DOHH2 (cell line): ENCODE data around the gene PIAS3.
A peak's percentile ranks its signal among the peaks of the same experiment; 100 is the strongest.

ENCODE experiments used
- H3F3A ChIP-seq: fragments of 200-600 bp; sonication (generic), shearing (Covaris generic); 2 replicates; pipeline ENCODE4 v1.6.0; 2016; ENCODE audit warnings: antibody characterized with exemption, mild to moderate bottlenecking; ENCODE audit not compliant: control insufficient read depth, insufficient read depth
- H3K27ac ChIP-seq: fragments of 200-600 bp; sonication (generic); 2 replicates; pipeline ENCODE4 v1.5.1; 2014; ENCODE audit warnings: low read depth, mild to moderate bottlenecking, low read length, moderate library complexity
- H3K27me3 ChIP-seq: fragments of 200-600 bp; sonication (generic); 2 replicates; pipeline ENCODE4 v1.6.1; 2014; ENCODE audit warnings: mild to moderate bottlenecking, low read length, mixed read lengths; ENCODE audit not compliant: control insufficient read depth
- H3K36me3 ChIP-seq: fragments of 200-600 bp; sonication (generic); 2 replicates; pipeline ENCODE4 v1.6.1; 2014; ENCODE audit warnings: mild to moderate bottlenecking, low read length, moderate library complexity, mixed read lengths; ENCODE audit not compliant: control insufficient read depth
- H3K4me1 ChIP-seq: fragments of 200-600 bp; sonication (generic); 2 replicates; pipeline ENCODE4 v1.6.1; 2014; ENCODE audit warnings: mild to moderate bottlenecking, low read length, mixed read lengths; ENCODE audit not compliant: control insufficient read depth
- H3K4me2 ChIP-seq: fragments of 200-600 bp; sonication (generic); 2 replicates; pipeline ENCODE4 v1.6.0; 2014; ENCODE audit warnings: mild to moderate bottlenecking, low read length, moderate library complexity
- H3K4me3 ChIP-seq: fragments of 200-600 bp; sonication (generic); 2 replicates; pipeline ENCODE4 v1.5.1; 2014; ENCODE audit warnings: mild to moderate bottlenecking, low read length, mixed read lengths
- H3K79me2 ChIP-seq: fragments of 200-600 bp; sonication (generic); 2 replicates; pipeline ENCODE4 v1.6.1; 2014; ENCODE audit warnings: mild to moderate bottlenecking, low read length, mixed read lengths; ENCODE audit not compliant: control insufficient read depth
- H3K9me2 ChIP-seq: fragments of 200-600 bp; sonication (generic); replicated peaks from 2 replicates; pipeline ENCODE4 v1.6.1; 2014; ENCODE audit warnings: mild to moderate bottlenecking, low read length, mixed read lengths; ENCODE audit not compliant: control insufficient read depth
- H3K9me3 ChIP-seq: fragments of 200-600 bp; sonication (generic); 2 replicates; pipeline ENCODE4 v1.6.1; 2014; ENCODE audit warnings: antibody characterized with exemption, low read length, mixed read lengths; ENCODE audit not compliant: control insufficient read depth, insufficient read depth
- H4K20me1 ChIP-seq: fragments of 200-600 bp; sonication (generic); 2 replicates; pipeline ENCODE4 v1.6.0; 2014; ENCODE audit warnings: low read depth, mild to moderate bottlenecking, antibody characterized with exemption, low read length, moderate library complexity; ENCODE audit not compliant: control insufficient read depth, insufficient read depth
- EZH2phosphoT487 ChIP-seq: fragments of 200-600 bp; sonication (generic); IDR thresholded peaks from 2 replicates; pipeline ENCODE4 v1.6.1; 2017; ENCODE audit warnings: borderline replicate concordance, mild to moderate bottlenecking, antibody characterized with exemption, low read length, moderate library complexity, mixed read lengths
- TF ChIP-seq, protein P1 (sequence below): fragments of 200-600 bp; sonication (generic); IDR thresholded peaks from one replicate; pipeline ENCODE4 v1.5.1; 2014; ENCODE audit warnings: antibody characterized with exemption, mild to moderate bottlenecking, low read depth, low read length; ENCODE audit not compliant: poor library complexity, severe bottlenecking

Gene PIAS3

DNA sequence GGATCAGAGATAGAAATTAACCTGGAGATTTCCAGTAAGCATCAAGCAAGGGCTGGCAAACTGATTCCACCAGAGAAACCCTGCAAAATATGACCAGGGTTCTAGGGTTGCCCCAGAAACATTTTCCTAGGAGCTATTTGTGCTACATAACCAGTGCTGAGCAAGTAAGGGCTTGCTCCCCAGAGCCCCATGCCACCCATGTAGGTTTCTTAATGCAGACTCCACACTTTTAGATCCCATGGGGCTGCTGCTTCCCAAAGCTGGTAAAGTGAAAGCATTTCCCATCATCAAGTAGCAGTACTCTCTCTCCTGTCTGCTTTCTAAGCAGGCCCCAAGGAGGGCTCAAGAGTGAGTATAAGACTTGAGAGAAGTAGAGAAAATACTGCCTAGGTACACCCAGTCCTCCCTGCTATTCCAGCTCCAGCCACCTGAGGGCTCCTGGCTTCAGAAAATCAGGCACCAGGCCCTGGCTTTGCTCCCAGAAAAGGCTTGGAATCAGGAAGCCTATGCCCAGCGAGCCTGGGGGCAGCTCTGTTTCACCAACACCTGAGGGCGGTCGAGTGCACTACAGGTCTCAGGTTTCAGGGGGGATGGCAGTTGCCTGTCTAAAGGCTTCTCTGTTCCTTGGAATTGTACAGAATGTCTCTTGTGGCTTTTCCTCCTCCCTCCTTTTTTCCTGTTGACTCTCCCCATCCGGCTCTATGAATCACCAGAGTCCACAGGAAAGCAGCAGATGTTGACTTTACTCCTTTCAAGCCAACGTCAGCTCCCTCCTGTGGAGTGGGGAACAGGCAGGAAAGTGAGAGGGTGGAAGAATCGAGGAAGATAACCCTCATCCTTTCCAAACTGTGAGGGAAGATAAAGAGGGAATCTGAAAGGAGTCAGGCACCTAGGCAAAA, 33.0 kb upstream of the PIAS3 start:
- Histone ChIP-seq H3K27ac (no peak overlapping the region), H3K4me3 (no peak overlapping the region), H3K4me1 (no peaks in the 10 kb centered on the region), H3K4me2 (no peak overlapping the region), H3K27me3 (no peaks in the 10 kb centered on the region), H4K20me1 (no peaks in the 10 kb centered on the region), H3K9me2 (no peaks in the 10 kb centered on the region), H3K9me3 (no peaks in the 10 kb centered on the region), H3K79me2 (no peaks in the 10 kb centered on the region), H3K36me3 (no peaks in the 10 kb centered on the region), H3F3A (no peaks in the 10 kb centered on the region)
- TF ChIP-seq, protein P1, sequence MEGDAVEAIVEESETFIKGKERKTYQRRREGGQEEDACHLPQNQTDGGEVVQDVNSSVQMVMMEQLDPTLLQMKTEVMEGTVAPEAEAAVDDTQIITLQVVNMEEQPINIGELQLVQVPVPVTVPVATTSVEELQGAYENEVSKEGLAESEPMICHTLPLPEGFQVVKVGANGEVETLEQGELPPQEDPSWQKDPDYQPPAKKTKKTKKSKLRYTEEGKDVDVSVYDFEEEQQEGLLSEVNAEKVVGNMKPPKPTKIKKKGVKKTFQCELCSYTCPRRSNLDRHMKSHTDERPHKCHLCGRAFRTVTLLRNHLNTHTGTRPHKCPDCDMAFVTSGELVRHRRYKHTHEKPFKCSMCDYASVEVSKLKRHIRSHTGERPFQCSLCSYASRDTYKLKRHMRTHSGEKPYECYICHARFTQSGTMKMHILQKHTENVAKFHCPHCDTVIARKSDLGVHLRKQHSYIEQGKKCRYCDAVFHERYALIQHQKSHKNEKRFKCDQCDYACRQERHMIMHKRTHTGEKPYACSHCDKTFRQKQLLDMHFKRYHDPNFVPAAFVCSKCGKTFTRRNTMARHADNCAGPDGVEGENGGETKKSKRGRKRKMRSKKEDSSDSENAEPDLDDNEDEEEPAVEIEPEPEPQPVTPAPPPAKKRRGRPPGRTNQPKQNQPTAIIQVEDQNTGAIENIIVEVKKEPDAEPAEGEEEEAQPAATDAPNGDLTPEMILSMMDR: peak; percentile 89
- no peak for TF ChIP-seq EZH2phosphoT487

GRCh38 chr1:145891143-145891542, 32.3 kb upstream of the PIAS3 start:
- Histone ChIP-seq H4K20me1 (no peaks in the 10 kb centered on the region), H3K9me3 (no peaks in the 10 kb centered on the region), H3K27ac (no peak overlapping the region), H3K4me2 (no peak overlapping the region), H3K4me1 (peaks cover 3% of the 10 kb centered on the region; the same call in 1 of the 2 replicates), H3K4me3 (no peak overlapping the region), H3K36me3 (no peaks in the 10 kb centered on the region), H3K79me2 (no peaks in the 10 kb centered on the region), H3F3A (no peaks in the 10 kb centered on the region), H3K27me3 (no peaks in the 10 kb centered on the region), H3K9me2 (no peaks in the 10 kb centered on the region)
- no peak for TF ChIP-seq EZH2phosphoT487
- TF ChIP-seq, protein P1: no peak

DNA sequence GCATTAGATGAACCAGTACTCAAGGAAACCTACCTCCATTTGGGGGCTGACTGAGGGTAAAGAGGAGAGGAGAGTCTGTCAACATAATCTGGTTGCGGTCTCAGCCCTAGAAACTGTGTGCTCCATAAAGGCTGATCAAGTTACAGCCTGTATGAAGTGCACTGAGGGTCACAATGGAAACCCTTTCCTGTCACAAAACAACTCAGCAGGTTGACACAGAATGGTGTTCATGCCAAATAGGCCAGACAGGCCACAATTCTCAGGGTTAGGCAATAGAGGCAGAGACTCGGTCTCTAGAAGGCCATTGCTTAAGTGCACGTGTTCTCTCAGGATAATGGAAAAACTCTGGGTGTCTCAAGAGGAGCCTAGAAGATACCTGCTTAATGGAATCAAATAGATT, 30.8 kb upstream of the PIAS3 start:
- H3K4me2 ChIP-seq: no peak overlapping the region
- H3K36me3 ChIP-seq: no peaks in the 10 kb centered on the region
- no peaks in the 10 kb centered on the region for H3K79me2 ChIP-seq
- H3K27me3 ChIP-seq: peaks cover 9% of the 10 kb centered on the region
- H3K4me3 ChIP-seq: no peak overlapping the region
- peaks cover 6% of the 10 kb centered on the region; the same call in 1 of the 2 replicates for H3K4me1 ChIP-seq
- H3K9me3 ChIP-seq: no peaks in the 10 kb centered on the region
- no peaks in the 10 kb centered on the region for H3K9me2 ChIP-seq
- H3K27ac ChIP-seq: no peak overlapping the region
- no peaks in the 10 kb centered on the region for H4K20me1 ChIP-seq
- TF ChIP-seq, protein P1: no peak
- no peak for TF ChIP-seq EZH2phosphoT487
- H3F3A ChIP-seq: no peaks in the 10 kb centered on the region
